Large intestine (tissue), 3 donors: ENCODE results near the gene KRAS. TPM values are rescaled to one million over a fixed set of nuclear protein-coding genes. Genes with fewer than 3 reads are reported as not detected.
A peak's percentile ranks its signal among the peaks of the same experiment; 100 is the strongest.

Experiments used
- DNase-seq, 2 donors: peaks; one replicate each; pipeline versions ENCODE4 v3.0.0 to v3.0.0-alpha.2; 2013
- H3K27ac ChIP-seq: one replicate; pipeline ENCODE4 v1.5.1; 2013; ENCODE audit warnings: low read length
- H3K27me3 ChIP-seq: 2 replicates; pipeline ENCODE4 v1.6.1; 2013; ENCODE audit warnings: low read length; ENCODE audit not compliant: control insufficient read depth, insufficient read depth
- H3K36me3 ChIP-seq: 2 replicates; pipeline ENCODE4 v1.6.1; 2013; ENCODE audit warnings: low read length; ENCODE audit not compliant: control insufficient read depth, insufficient read depth
- H3K4me1 ChIP-seq: one replicate; pipeline ENCODE4 v1.6.1; 2013; ENCODE audit warnings: low read length; ENCODE audit not compliant: control insufficient read depth, insufficient read depth
- H3K4me3 ChIP-seq: one replicate; pipeline ENCODE4 v1.5.1; 2013; ENCODE audit warnings: low read length
- H3K9me3 ChIP-seq: one replicate; pipeline ENCODE4 v1.6.1; 2013; ENCODE audit warnings: mild to moderate bottlenecking, low read depth, low read length, moderate library complexity; ENCODE audit not compliant: control insufficient read depth
- WGBS: methylation state at CpG from one replicate; pipeline ENCODE4 v1.1.5; 2013; ENCODE audit warnings: low lambda C conversion rate; ENCODE audit not compliant: insufficient coverage; 5-methylcytosine and 5-hydroxymethylcytosine counted together
- polyA plus RNA-seq: library from polyadenylated mRNA; unstranded; fragments of 120-200 nt; gene quantifications from one replicate; pipeline ENCODE4 v1.2.1, GENCODE V29; 2013

Gene KRAS
- polyA plus RNA-seq, 1 donor, result 37.3 TPM

DNA sequence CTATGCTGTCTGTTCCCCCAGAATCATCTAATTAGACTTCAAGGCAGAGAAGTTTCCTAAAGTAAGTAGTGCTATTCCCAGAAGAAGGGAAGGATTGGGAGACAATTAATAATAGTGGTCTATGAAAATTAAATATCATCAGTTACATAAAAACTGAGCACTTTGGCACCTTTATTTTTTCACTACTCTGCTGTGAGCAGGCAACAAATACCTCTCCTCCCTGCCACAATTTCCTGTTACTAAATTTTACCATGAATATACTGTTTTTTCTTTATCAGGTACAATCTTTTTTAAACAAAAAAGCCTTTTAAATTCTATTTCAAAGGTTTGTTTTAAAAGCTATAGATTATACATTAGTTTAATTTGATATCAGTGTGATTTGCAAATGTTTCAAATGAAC is 29.4 kb upstream of the KRAS start:
- no peak for DNase-seq
- Histone ChIP-seq H3K36me3 (no peaks in the 10 kb centered on the region), H3K9me3 (no peaks in the 10 kb centered on the region), H3K27ac (no peak overlapping the region), H3K4me3 (no peak overlapping the region), H3K4me1 (peaks cover 3% of the 10 kb centered on the region), H3K27me3 (no peaks in the 10 kb centered on the region)

DNA sequence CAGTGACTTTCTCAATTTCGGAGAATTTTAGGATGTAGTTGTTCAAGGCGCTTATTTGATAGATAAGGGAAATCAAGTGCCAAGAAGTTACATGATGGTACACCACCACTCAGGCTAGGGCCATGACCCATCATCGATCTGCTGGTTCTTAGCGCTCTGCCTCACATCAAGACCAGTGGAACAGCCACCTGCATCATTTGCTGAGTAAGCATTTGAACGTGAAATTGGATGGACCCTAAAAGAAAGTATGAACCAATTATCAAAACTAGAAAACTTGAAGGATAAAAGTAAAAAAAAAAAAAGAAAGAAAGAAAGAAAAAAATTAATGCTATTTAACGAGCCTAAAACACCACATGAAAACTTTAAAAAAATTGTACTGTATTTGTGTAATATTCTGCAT is 27.5 kb upstream of the KRAS start:
- DNase-seq, result no peak
- Histone ChIP-seq H3K27me3 (no peaks in the 10 kb centered on the region), H3K4me1 (peaks cover 3% of the 10 kb centered on the region), H3K4me3 (no peak overlapping the region), H3K27ac (no peak overlapping the region), H3K36me3 (no peaks in the 10 kb centered on the region), H3K9me3 (no peaks in the 10 kb centered on the region)
- WGBS, result 100% methylated on average over 4 of the region's 6 CpGs

DNA sequence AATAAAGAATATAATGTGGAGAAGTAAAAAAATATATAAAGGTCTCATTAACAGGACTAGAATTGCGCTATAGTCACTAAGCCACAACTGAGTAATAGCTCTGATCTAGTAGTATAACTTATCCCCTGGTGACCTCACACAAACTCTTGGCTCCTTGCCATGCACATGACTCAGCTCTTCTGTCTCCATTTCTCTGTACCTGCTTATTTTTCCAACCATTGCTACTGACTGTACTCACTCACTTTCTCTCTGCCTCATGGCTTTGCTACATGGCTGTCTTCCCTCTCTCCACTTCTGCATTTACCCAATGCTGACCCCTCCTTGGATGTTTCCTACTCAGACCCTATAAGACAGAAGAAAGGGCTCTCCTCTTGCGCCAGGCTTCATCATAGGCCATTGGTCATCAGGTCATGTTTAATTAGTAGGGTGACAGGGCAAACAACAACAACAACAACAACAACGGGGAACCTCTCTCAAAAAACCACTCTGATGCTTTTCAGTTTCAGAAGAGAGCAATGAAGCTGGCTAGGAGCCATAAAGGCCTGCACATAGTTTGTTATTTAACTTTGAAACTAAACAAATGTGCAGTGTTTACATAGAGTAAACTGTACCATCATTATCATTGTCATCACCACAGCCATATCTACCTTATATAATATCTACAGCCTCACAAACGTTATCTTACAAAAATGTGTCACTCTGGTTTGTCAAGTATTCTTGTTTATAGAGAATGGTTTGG is 25.6 kb upstream of the KRAS start:
- Histone ChIP-seq H3K27ac (no peak overlapping the region), H3K4me1 (peaks cover 3% of the 10 kb centered on the region), H3K27me3 (no peaks in the 10 kb centered on the region), H3K36me3 (no peaks in the 10 kb centered on the region), H3K9me3 (no peaks in the 10 kb centered on the region), H3K4me3 (no peak overlapping the region)
- DNase-seq, result peak; percentile 74 to 79
- 67% methylated on average over 1 of the region's 4 CpGs for WGBS

DNA sequence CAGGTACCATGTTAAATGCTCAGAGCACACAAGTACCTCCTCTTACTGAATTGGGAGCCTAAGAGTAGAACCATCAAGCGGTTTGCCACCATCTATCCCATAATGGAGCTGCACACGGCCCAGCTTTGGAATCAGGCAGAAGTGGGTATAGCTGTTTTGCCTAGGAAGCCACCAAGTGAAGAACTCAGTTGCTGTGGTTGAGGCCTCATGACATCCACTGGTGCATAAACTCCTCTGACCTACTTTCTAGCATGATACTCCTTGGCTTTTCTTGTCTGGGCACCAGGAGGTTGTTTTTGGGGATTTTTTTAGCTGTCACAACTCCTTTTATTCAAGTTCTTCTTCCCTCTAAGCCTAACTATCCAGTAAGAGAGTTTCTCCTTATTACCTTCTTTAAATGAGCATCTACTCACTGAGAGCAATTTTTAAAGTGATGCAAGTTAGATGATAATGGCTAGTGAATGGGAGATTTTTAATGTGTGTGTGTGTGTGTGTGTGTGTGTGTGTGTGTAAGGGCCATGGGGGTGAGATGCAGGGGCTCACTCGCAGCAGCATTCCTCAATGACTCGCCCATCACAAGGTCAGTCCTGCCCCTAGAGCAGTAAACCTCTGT is 20.9 kb upstream of the KRAS start:
- H3K9me3 ChIP-seq, result no peaks in the 10 kb centered on the region
- H3K4me1 ChIP-seq, result peaks cover 3% of the 10 kb centered on the region
- no peaks in the 10 kb centered on the region for H3K36me3 ChIP-seq
- no CpG with 5 or more reads among the region's 4 CpGs for WGBS
- H3K27me3 ChIP-seq, result no peaks in the 10 kb centered on the region
- no peak for DNase-seq
- no peak overlapping the region for H3K4me3 ChIP-seq
- no peak overlapping the region for H3K27ac ChIP-seq

DNA sequence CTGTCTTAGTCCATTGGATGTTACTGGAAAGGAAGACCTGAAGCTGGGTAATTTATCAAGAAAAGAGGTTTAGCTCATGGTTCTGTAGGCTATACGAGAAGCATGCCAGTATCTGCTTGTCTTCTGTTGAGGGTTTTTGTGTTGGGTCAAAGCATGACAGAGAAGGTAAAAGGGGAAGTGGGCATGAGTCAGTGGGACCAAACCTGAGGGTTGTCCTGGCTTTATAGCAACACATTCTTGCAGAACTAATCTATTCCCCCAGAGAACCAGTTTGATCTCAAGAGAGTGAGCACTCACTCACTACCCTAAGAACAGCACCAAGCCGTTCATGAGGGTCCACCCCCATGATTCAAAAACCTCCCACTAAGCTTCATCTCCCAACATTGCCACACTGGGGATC is 19.0 kb upstream of the KRAS start:
- Histone ChIP-seq H3K36me3 (no peaks in the 10 kb centered on the region), H3K27me3 (no peaks in the 10 kb centered on the region), H3K4me3 (no peak overlapping the region), H3K4me1 (no peaks in the 10 kb centered on the region), H3K27ac (no peak overlapping the region), H3K9me3 (no peaks in the 10 kb centered on the region)
- DNase-seq, result no peak
- WGBS, result no CpG with 5 or more reads among the region's 2 CpGs

DNA sequence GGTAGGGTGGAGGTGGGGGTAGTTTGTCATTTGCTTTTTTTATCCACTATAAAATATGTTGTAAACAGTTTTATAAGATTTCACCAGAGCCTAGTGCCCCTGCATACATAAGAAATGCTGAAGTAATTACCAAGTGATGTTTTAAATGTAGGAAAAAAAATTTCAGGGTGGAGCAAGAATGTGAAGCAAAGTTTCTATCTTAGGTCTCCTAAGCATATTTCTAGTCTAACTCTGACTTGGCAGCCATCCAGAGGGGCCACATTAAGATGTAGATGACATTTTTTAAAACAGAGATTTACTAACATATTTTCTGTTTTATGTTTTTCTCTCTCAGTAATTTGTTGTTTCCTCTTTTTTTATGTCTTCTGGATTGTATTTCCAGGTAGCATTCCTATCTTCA is 15.8 kb upstream of the KRAS start:
- Histone ChIP-seq H3K27me3 (no peaks in the 10 kb centered on the region), H3K9me3 (no peaks in the 10 kb centered on the region), H3K27ac (no peak overlapping the region), H3K4me3 (no peak overlapping the region), H3K36me3 (no peaks in the 10 kb centered on the region), H3K4me1 (no peaks in the 10 kb centered on the region)
- no peak for DNase-seq

DNA sequence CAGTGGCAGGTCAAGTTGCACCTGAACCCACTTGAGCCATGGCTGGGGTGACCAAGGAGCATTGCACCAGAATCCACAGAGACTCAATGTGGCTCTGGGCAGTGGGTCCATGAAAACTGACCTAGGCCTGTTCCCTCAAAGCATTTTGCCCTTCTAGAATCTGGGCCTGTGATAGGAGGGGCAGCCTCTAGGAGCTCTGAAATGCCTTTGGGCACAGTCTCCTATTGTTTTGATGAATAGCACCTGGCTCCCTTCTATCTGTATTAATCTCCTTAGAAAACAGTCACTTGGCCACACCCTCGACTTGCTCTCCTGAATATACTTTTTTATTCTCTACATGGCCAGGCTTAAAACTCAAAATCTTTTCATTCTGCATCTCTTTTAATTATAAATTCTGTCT is 14.1 kb upstream of the KRAS start:
- WGBS, result no CpG with 5 or more reads among the region's 1 CpG
- H3K4me1 ChIP-seq, result no peaks in the 10 kb centered on the region
- no peak for DNase-seq

DNA sequence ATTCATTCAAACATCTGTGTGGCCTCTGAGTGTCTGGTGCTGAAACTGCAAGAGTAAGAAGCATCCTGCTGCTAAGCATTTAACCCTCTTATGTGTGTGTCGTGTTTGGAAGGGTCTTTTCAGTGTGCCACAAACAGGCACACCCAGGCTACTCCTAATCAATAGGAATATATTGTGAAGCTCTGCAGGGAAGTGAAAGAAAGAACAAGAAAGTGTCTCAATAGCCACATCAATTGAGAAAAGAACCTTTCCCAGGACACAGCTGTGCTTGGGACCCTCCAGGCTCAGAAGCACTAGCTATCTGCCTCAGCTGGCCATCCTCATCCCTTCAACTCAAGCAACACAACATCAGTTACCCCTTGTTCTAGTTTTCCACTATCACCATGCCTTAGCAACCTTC is 13.4 kb upstream of the KRAS start:
- H3K27me3 ChIP-seq, result no peaks in the 10 kb centered on the region
- WGBS, result no CpG with 5 or more reads among the region's 1 CpG
- no peaks in the 10 kb centered on the region for H3K9me3 ChIP-seq
- H3K4me1 ChIP-seq, result no peaks in the 10 kb centered on the region
- H3K27ac ChIP-seq, result no peak overlapping the region
- no peak overlapping the region for H3K4me3 ChIP-seq
- DNase-seq, result no peak
- H3K36me3 ChIP-seq, result no peaks in the 10 kb centered on the region

More for the DNA sequence above, 14.1 kb upstream of the KRAS start:
- Histone ChIP-seq H3K4me3 (no peak overlapping the region), H3K36me3 (no peaks in the 10 kb centered on the region), H3K27me3 (no peaks in the 10 kb centered on the region), H3K27ac (no peak overlapping the region), H3K9me3 (no peaks in the 10 kb centered on the region)

DNA sequence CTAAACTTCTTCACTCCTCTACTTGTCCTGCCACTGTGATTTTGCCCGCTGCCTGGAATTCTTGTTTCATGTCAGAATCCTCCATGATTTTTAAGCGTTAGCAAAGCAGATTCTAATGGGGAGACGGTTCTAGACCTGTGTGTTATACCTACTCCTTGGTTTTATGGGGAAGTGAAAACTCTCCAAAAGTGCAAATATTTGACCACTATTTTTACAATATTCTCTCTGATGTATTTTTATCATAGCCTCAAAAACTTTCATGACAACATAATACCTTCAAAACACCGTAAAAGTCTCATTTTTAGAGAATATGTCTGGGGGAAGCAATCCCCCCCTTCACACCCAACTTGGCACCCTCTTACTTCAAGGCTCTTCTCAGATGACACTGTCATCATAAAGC is 12.9 kb upstream of the KRAS start:
- no peak for DNase-seq
- Histone ChIP-seq H3K27me3 (no peaks in the 10 kb centered on the region), H3K27ac (no peak overlapping the region), H3K36me3 (no peaks in the 10 kb centered on the region), H3K4me3 (no peak overlapping the region), H3K4me1 (no peaks in the 10 kb centered on the region), H3K9me3 (no peaks in the 10 kb centered on the region)
- no CpG with 5 or more reads among the region's 4 CpGs for WGBS

DNA sequence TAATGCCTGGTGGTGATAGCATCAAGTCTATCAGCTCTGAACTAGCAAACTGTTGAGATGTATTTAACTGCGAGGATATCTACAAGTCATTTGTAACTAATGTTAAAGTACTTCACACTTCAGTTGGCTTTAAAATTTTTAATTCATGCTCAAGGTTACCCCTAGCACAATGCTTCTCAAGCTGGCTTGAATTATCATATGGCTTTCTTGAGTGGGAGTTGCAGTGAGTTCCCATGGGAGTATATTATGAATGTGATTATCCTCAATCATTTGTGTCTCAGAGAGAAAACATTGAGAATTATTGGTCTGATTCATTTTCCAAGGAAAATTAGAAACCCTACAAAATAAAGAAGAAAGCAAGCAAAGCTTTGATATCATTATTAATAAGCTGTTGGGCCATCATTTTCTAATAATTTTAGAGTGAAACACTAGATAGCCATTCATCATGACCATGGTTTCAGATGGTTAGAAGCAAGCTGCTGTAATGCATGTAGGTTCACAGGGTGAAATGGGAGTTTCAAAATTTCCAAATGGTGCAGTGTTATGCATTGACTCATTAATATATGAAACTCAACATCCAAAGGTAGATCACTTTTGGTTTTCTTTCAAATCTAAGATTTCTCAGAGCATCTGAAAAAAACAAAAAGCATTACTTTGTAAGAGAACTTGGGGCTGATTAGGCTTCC is 11.8 kb upstream of the KRAS start:
- Histone ChIP-seq H3K27me3 (no peaks in the 10 kb centered on the region), H3K4me3 (no peak overlapping the region), H3K36me3 (no peaks in the 10 kb centered on the region), H3K27ac (no peak overlapping the region), H3K9me3 (no peaks in the 10 kb centered on the region), H3K4me1 (no peaks in the 10 kb centered on the region)
- no CpG with 5 or more reads among the region's 1 CpG for WGBS
- no peak for DNase-seq
